Measurements from ENCODE around the gene IFT74.

IFT74 gene

GRCh38 chr9:26971721-26972120, 15.5 kb downstream of the IFT74 start:
- no peak for DNase-seq (ENCODE audit: low read depth, low spot score)
- no peak overlapping the region for H3K27ac ChIP-seq

- DNase-seq (ENCODE audit: low read depth, low spot score) = no peak
- no peak overlapping the region for H3K27ac ChIP-seq
Observed at GRCh38 chr9:26973989-26974388, 17.8 kb downstream of the IFT74 start.

GRCh38 chr9:26974927-26975326, 18.7 kb downstream of the IFT74 start:
- DNase-seq (ENCODE audit: low read depth, low spot score) = no peak
- no peak overlapping the region for H3K27ac ChIP-seq

GRCh38 chr9:26975728-26976707, 19.8 kb downstream of the IFT74 start:
- DNase-seq (ENCODE audit: low read depth, low spot score) = no peak
- peak overlapping the region; percentile 7 for H3K27ac ChIP-seq

GRCh38 chr9:26983340-26983739, 27.1 kb downstream of the IFT74 start:
- DNase-seq (ENCODE audit: low read depth, low spot score) = no peak
- H3K27ac ChIP-seq = no peak overlapping the region

- no peak overlapping the region for H3K27ac ChIP-seq
- no peak for DNase-seq (ENCODE audit: low read depth, low spot score)
Observed at GRCh38 chr9:26995810-26996209, 39.6 kb downstream of the IFT74 start.

GRCh38 chr9:27003426-27004077, 47.3 kb downstream of the IFT74 start:
- no peak for DNase-seq (ENCODE audit: low read depth, low spot score)
- H3K27ac ChIP-seq = no peak overlapping the region

GRCh38 chr9:27005491-27005890, 49.3 kb downstream of the IFT74 start, which contains the start of gene LRRC19:
LRRC19 (minus strand) TSS chr9:27005672; CDS start chr9:26999694, 5,978 bp downstream.
- no peak for DNase-seq (ENCODE audit: low read depth, low spot score)
- no peak within 1 kb of the TSS for H3K27ac ChIP-seq

GRCh38 chr9:27019589-27019988, 63.4 kb downstream of the IFT74 start:
- no peak overlapping the region for H3K27ac ChIP-seq
- DNase-seq (ENCODE audit: low read depth, low spot score) = no peak

GRCh38 chr9:27022920-27023319, 66.7 kb downstream of the IFT74 start:
- no peak overlapping the region for H3K27ac ChIP-seq
- DNase-seq (ENCODE audit: low read depth, low spot score) = no peak

- no peak for DNase-seq (ENCODE audit: low read depth, low spot score)
- H3K27ac ChIP-seq = no peak overlapping the region
Observed at GRCh38 chr9:27029186-27029585, 73.0 kb downstream of the IFT74 start.

GRCh38 chr9:27033815-27034403, 77.7 kb downstream of the IFT74 start:
- H3K27ac ChIP-seq = no peak overlapping the region
- no peak for DNase-seq (ENCODE audit: low read depth, low spot score)

GRCh38 chr9:27037499-27037898, 81.3 kb downstream of the IFT74 start:
- DNase-seq (ENCODE audit: low read depth, low spot score) = no peak
- no peak overlapping the region for H3K27ac ChIP-seq

GRCh38 chr9:27041746-27042145, 85.5 kb downstream of the IFT74 start:
- H3K27ac ChIP-seq = no peak overlapping the region
- DNase-seq (ENCODE audit: low read depth, low spot score) = no peak

- H3K27ac ChIP-seq = no peak overlapping the region
- no peak for DNase-seq (ENCODE audit: low read depth, low spot score)
Observed at GRCh38 chr9:27042476-27042875, 86.3 kb downstream of the IFT74 start.

- H3K27ac ChIP-seq = no peak overlapping the region
- DNase-seq (ENCODE audit: low read depth, low spot score) = no peak
Observed at GRCh38 chr9:27043176-27043575, 87.0 kb downstream of the IFT74 start.

- no peak overlapping the region for H3K27ac ChIP-seq
- DNase-seq (ENCODE audit: low read depth, low spot score) = no peak
Observed at GRCh38 chr9:27047136-27047535, 90.9 kb downstream of the IFT74 start.

GRCh38 chr9:27053369-27054022, 97.3 kb downstream of the IFT74 start:
- DNase-seq (ENCODE audit: low read depth, low spot score) = no peak
- no peak overlapping the region for H3K27ac ChIP-seq

GRCh38 chr9:27054125-27054524, 97.9 kb downstream of the IFT74 start:
- H3K27ac ChIP-seq = no peak overlapping the region
- DNase-seq (ENCODE audit: low read depth, low spot score) = no peak

- DNase-seq (ENCODE audit: low read depth, low spot score) = no peak
- no peak overlapping the region for H3K27ac ChIP-seq
Observed at GRCh38 chr9:27054841-27055240, 98.6 kb downstream of the IFT74 start.

Measured in epithelial cell of prostate (primary cell).